ENCODE results near the gene RND1. TPM values are rescaled to one million over a fixed set of nuclear protein-coding genes. Genes with fewer than 3 reads are reported as not detected.
A peak's percentile ranks its signal among the peaks of the same experiment; 100 is the strongest.

The RND1 gene
- total and polyA plus RNA-seq, 2 of the 13 experiments (the other 11 are each of a cell fraction or from before 2014, with no cell fraction given): 1.8 to 1.9 TPM

DNA sequence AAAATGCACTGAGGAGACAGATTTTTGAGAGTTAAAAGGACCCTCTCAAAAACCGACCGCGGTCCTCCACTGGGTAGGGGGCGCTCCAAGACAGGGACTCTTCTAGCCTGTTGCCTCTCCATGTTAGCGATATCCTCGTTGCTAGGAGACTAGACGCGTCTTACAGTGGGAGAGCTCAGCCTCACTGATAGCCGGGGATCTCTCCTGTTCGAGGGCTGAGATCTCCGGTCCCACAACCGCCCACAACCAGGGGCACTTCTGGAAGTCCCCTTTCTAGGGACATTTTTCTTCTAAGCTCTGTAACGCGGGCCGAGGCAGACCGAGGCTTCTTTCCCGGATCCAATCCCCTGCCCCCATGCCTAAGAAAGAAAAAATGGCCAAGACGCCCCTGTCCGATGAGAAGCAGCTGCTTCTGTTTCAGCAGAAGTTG lies 38.3 kb upstream of the RND1 start (continued):
- TF ChIP-seq, protein P1, sequence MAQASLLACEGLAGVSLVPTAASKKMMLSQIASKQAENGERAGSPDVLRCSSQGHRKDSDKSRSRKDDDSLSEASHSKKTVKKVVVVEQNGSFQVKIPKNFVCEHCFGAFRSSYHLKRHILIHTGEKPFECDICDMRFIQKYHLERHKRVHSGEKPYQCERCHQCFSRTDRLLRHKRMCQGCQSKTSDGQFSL (CRISPR knock-in tag; IDR thresholded peaks at IDR 0.05): no peak
- TF ChIP-seq STAG1 (CRISPR knock-in tag; IDR thresholded peaks at IDR 0.05) (peak; percentile 19; the same call in 1 of the 2 replicates), ZNF598 (CRISPR knock-in tag; IDR thresholded peaks at IDR 0.05; ENCODE audit: borderline replicate concordance) (no peak), ZNF761 (CRISPR knock-in tag; conservative IDR thresholded peaks at IDR 0.05) (no peak)
- TF ChIP-seq, protein P2, sequence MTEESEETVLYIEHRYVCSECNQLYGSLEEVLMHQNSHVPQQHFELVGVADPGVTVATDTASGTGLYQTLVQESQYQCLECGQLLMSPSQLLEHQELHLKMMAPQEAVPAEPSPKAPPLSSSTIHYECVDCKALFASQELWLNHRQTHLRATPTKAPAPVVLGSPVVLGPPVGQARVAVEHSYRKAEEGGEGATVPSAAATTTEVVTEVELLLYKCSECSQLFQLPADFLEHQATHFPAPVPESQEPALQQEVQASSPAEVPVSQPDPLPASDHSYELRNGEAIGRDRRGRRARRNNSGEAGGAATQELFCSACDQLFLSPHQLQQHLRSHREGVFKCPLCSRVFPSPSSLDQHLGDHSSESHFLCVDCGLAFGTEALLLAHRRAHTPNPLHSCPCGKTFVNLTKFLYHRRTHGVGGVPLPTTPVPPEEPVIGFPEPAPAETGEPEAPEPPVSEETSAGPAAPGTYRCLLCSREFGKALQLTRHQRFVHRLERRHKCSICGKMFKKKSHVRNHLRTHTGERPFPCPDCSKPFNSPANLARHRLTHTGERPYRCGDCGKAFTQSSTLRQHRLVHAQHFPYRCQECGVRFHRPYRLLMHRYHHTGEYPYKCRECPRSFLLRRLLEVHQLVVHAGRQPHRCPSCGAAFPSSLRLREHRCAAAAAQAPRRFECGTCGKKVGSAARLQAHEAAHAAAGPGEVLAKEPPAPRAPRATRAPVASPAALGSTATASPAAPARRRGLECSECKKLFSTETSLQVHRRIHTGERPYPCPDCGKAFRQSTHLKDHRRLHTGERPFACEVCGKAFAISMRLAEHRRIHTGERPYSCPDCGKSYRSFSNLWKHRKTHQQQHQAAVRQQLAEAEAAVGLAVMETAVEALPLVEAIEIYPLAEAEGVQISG (CRISPR knock-in tag; IDR thresholded peaks at IDR 0.05): peak; percentile 99
- TF ChIP-seq, protein P3, sequence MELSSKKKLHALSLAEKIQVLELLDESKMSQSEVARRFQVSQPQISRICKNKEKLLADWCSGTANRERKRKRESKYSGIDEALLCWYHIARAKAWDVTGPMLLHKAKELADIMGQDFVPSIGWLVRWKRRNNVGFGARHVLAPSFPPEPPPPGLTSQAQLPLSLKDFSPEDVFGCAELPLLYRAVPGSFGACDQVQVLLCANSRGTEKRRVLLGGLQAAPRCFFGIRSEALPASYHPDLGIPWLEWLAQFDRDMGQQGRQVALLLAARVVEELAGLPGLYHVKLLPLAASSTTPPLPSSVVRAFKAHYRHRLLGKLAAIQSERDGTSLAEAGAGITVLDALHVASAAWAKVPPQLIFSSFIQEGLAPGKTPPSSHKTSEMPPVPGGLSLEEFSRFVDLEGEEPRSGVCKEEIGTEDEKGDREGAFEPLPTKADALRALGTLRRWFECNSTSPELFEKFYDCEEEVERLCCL (CRISPR knock-in tag; IDR thresholded peaks at IDR 0.05; ENCODE audit: borderline replicate concordance): no peak

DNA sequence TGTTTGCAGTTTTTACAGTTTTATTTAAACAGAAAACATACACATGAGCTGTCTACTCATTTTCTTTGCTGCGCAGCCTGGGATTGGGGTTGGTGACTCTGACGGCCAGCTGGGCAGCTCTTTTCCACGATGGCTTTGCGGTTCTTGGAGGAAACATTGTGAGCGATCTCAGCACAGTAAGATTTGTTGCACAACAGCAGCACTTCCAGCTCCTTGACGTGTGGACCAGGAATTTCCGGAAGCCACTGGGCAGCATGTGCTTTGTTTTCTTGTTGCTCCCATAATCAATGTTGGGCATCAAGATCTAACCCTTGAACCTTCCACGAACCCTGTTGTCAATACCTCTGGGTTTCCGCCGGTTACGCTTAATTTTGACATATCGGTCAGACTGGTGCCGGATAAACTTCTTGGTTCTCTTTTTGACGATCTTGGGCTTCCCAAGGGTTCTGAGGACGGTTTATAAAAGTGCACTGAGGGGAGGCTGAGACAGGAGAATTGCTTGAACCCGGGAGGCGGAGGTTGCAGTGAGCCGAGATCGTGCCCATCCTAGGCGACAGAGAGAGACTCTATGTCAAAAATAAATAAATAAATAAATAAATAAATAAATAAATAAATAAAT lies 37.8 kb upstream of the RND1 start:
- DNase-seq (ENCODE audit: low spot score) (no peak), FAIRE-seq (no peak), ATAC-seq (no peak)
- no peaks in the 10 kb centered on the region for H3K27me3 ChIP-seq (ENCODE audit: control insufficient read depth in 1 of 2, insufficient read depth in 2 of 2, low read length in 2 of 2)
- H3K9me3 ChIP-seq (ENCODE audit: low read length): no peaks in the 10 kb centered on the region
- peaks cover 82% of the 10 kb centered on the region for H3K4me1 ChIP-seq (ENCODE audit: insufficient read depth, low read length)
- H2AFZ ChIP-seq (ENCODE audit: low read length): no peak overlapping the region
- WGBS (ENCODE audit: low lambda C conversion rate): 57% methylated on average over 20 of the region's 20 CpGs
- no peak overlapping the region for H3K9ac ChIP-seq (ENCODE audit: insufficient read depth, low read depth, low read length)
- H3K27ac ChIP-seq (ENCODE audit: extremely low read length, insufficient read depth, low read length): no peak overlapping the region
- H3K79me2 ChIP-seq (ENCODE audit: insufficient read depth, low read length): no peaks in the 10 kb centered on the region
- ChIA-PET POLR2A (interaction anchor here (1.1 to 1.7 kb wide), 2 partner anchors 37 to 51 kb away, joined by 4 to 9 read pairs; partner anchors contain the start of genes DDX23 and RND1), CTCF (ENCODE audit: low intra/inter-chr PET ratio, low total read pairs) (no interaction called here)
- no TSS peak for BruUV-seq (replicated peaks)
- H4K20me1 ChIP-seq (ENCODE audit: insufficient read depth, low read length): no peaks in the 10 kb centered on the region
- H3K4me2 ChIP-seq (ENCODE audit: low read depth, low read length): peak overlapping the region; percentile 32
- in situ Hi-C loops (cut with HindIII; ENCODE audit: extremely low pct_ligation_motif_present, low pct_unique_long_range_greater_than_20kb): no loop called here
- H3K4me3 ChIP-seq (replicated peaks in 1 of 3; ENCODE audit: insufficient read depth in 1 of 3, low read depth in 2 of 3, low read length in 3 of 3): no peak overlapping the region
- intact Hi-C loops (cut with micrococcal nuclease; ENCODE audit: unreplicated experiment): no loop called here
- no peaks in the 10 kb centered on the region for H3K36me3 ChIP-seq (replicated peaks in 1 of 2; ENCODE audit: control insufficient read depth in 1 of 2, insufficient read depth in 2 of 2, low read length in 2 of 2)
- TF ChIP-seq CHD4 (IDR thresholded peaks at IDR 0.05; ENCODE audit: borderline replicate concordance, low read length): no peak
- TF ChIP-seq MED1 (CRISPR knock-in tag; IDR thresholded peaks at IDR 0.05): no peak
- no peak for TF ChIP-seq SRSF9 (IDR thresholded peaks at IDR 0.05; ENCODE audit: borderline replicate concordance, insufficient read depth, low read depth, low read length, poor library complexity, severe bottlenecking)
- no peak for TF ChIP-seq MXD4 (CRISPR knock-in tag; IDR thresholded peaks at IDR 0.05)
- TF ChIP-seq, protein P4, sequence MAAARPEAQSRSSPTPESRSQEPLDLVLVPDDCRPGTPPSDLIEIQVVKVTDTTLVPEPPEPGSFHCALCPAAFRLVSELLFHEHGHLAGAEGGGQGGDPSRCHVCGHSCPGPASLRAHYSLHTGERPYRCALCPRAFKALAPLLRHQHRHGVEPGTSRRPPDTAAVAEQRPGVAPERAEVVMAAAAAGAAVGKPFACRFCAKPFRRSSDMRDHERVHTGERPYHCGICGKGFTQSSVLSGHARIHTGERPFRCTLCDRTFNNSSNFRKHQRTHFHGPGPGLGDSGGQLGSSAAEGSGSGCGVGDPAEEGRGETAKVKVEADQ (CRISPR knock-in tag; IDR thresholded peaks at IDR 0.05; ENCODE audit: borderline replicate concordance): no peak
- TF ChIP-seq CEBPG (CRISPR knock-in tag; IDR thresholded peaks at IDR 0.05): peak; percentile 55; the same call in 1 of the 2 replicates
- TF ChIP-seq, protein P5, sequence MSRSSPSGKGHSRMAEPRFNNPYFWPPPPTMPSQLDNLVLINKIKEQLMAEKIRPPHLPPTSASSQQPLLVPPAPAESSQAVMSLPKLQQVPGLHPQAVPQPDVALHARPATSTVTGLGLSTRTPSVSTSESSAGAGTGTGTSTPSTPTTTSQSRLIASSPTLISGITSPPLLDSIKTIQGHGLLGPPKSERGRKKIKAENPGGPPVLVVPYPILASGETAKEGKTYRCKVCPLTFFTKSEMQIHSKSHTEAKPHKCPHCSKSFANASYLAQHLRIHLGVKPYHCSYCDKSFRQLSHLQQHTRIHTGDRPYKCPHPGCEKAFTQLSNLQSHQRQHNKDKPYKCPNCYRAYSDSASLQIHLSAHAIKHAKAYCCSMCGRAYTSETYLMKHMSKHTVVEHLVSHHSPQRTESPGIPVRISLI (CRISPR knock-in tag; IDR thresholded peaks at IDR 0.05; ENCODE audit: borderline replicate concordance): no peak
- no peak for TF ChIP-seq ZZZ3 (CRISPR knock-in tag; IDR thresholded peaks at IDR 0.05; ENCODE audit: borderline replicate concordance)

Data from HepG2 (cell line).